HepG2 (cell line): Measurements from ENCODE around the gene CXCL3. TPM values are rescaled to one million over a fixed set of nuclear protein-coding genes. Genes with fewer than 3 reads are reported as not detected.

ENCODE experiments used
- ATAC-seq: fragments of 200-7000 bp; cut with Tn5 transposase; 3 replicates; pipeline ENCODE4 v1.9.1; 2020; ENCODE audit warnings: mild to moderate bottlenecking, moderate library complexity
- BruUV-seq: library from RNA; stranded (reverse); fragments of 400-500 nt; replicated peaks from 2 replicates; lab custom pipeline; 2021; lab: Mats Ljungman, UMichigan
- CTCF ChIA-PET: fragments of 300-600 bp; formaldehyde crosslinking; extraction: SDS; loops from one replicate; lab custom pipeline; 2021; ENCODE audit warnings: low total read pairs, inconsistent platforms, low intra/inter-chr PET ratio; lab: Yijun Ruan, JAX
- POLR2A ChIA-PET: fragments of 350-600 bp; sonication (Branson Sonifier 250); formaldehyde crosslinking; loops from one replicate; lab custom pipeline; 2020; ENCODE audit warnings: antibody characterized with exemption, inconsistent platforms; lab: Yijun Ruan, JAX
- DNase-seq: peaks from one replicate; pipeline ENCODE4 v3.0.0-alpha.2; 2015; ENCODE audit warnings: low spot score
- FAIRE-seq: peaks from 3 replicates; lab custom pipeline; 2011; peaks lifted over from hg19 to GRCh38; lab: Jason Lieb, UNC
- H2AFZ ChIP-seq: one replicate; pipeline ENCODE4 v1.6.1; 2011; ENCODE audit warnings: low read length, inconsistent platforms
- H3K27ac ChIP-seq: fragments of 300-600 bp; 3 replicates; pipeline ENCODE4 v1.8.0; 2011; ENCODE audit warnings: mixed run types, mild to moderate bottlenecking, mixed read lengths, low read length, inconsistent platforms; ENCODE audit not compliant: insufficient read depth; ENCODE audit errors: extremely low read length
- H3K27me3 ChIP-seq, 2 experiments: fragments of 200-600 bp in 1 of 2; 2 replicates in 1 of 2; 3 replicates in 1 of 2; pipeline versions ENCODE4 v1.6.0 to v1.8.0; 2011; ENCODE audit warnings: low read length in 2 of 2, mild to moderate bottlenecking in 2 of 2, moderate library complexity in 2 of 2, inconsistent platforms in 1 of 2; ENCODE audit not compliant: insufficient read depth in 2 of 2, control insufficient read depth in 1 of 2
- H3K36me3 ChIP-seq, 2 experiments: fragments of 200-600 bp in 1 of 2; replicated peaks in 1 of 2; 2 replicates in 1 of 2; 3 replicates in 1 of 2; pipeline versions ENCODE4 v1.5.1 to v1.8.0; 2011; ENCODE audit warnings: low read length in 2 of 2, inconsistent platforms in 1 of 2; ENCODE audit not compliant: insufficient read depth in 2 of 2, control insufficient read depth in 1 of 2
- H3K4me1 ChIP-seq: 2 replicates; pipeline ENCODE4 v1.5.1; 2012; ENCODE audit warnings: low read length, inconsistent platforms; ENCODE audit not compliant: insufficient read depth
- H3K4me2 ChIP-seq: 2 replicates; pipeline ENCODE4 v1.6.0; 2011; ENCODE audit warnings: low read depth, low read length, inconsistent platforms
- H3K4me3 ChIP-seq, 3 experiments: fragments of 200-600 bp in 1 of 3; sonication (generic), shearing (Covaris generic) in 1 of 3; replicated peaks in 1 of 3; 2 replicates each; pipeline ENCODE4 v1.5.1; 2011 to 2016; ENCODE audit warnings: low read length in 3 of 3, inconsistent platforms in 2 of 3, low read depth in 2 of 3, mild to moderate bottlenecking in 2 of 3, control low read depth in 1 of 3, mixed read lengths in 1 of 3; ENCODE audit not compliant: insufficient read depth in 1 of 3
- H3K79me2 ChIP-seq: one replicate; pipeline ENCODE4 v1.6.1; 2011; ENCODE audit warnings: low read length, inconsistent platforms; ENCODE audit not compliant: insufficient read depth
- H3K9ac ChIP-seq: 2 replicates; pipeline ENCODE4 v1.6.0; 2011; ENCODE audit warnings: mild to moderate bottlenecking, low read depth, low read length, inconsistent platforms; ENCODE audit not compliant: insufficient read depth
- H3K9me3 ChIP-seq: 2 replicates; pipeline ENCODE4 v1.5.1; 2012; ENCODE audit warnings: mild to moderate bottlenecking, low read length
- H4K20me1 ChIP-seq: 2 replicates; pipeline ENCODE4 v1.6.0; 2011; ENCODE audit warnings: inconsistent platforms, mild to moderate bottlenecking, low read length, moderate library complexity; ENCODE audit not compliant: insufficient read depth
- MED13 ChIP-seq: sonication (generic); formaldehyde crosslinking; IDR thresholded peaks from 2 replicates; pipeline ENCODE4 v1.5.0; 2020; ENCODE audit warnings: missing genetic modification reagents
- XBP1 ChIP-seq: sonication (generic); formaldehyde crosslinking; IDR thresholded peaks from 2 replicates; pipeline ENCODE4 v1.5.0; 2020; ENCODE audit warnings: missing genetic modification reagents
- ZFP37 ChIP-seq: sonication (generic); formaldehyde crosslinking; IDR thresholded peaks from 2 replicates; pipeline ENCODE4 v1.4.0; 2020; ENCODE audit warnings: missing genetic modification reagents, borderline replicate concordance
- ZNF333 ChIP-seq: sonication (generic); formaldehyde crosslinking; IDR thresholded peaks from 2 replicates; pipeline ENCODE4 v1.4.0; 2020; ENCODE audit warnings: mild to moderate bottlenecking, missing genetic modification reagents, borderline replicate concordance
- ZNF510 ChIP-seq: sonication (generic); formaldehyde crosslinking; IDR thresholded peaks from 2 replicates; pipeline ENCODE4 v1.4.0; 2020; ENCODE audit warnings: low read depth, mild to moderate bottlenecking, missing genetic modification reagents
- ZNF720 ChIP-seq: sonication (generic); formaldehyde crosslinking; IDR thresholded peaks from 2 replicates; pipeline ENCODE4 v1.4.0; 2020; ENCODE audit warnings: missing genetic modification reagents
- ZNF773 ChIP-seq: sonication (generic); formaldehyde crosslinking; IDR thresholded peaks from 2 replicates; pipeline ENCODE4 v1.4.0; 2020; ENCODE audit warnings: missing genetic modification reagents, borderline replicate concordance
- WGBS: methylation state at CpG from one replicate; pipeline ENCODE4 v1.1.6; 2017; ENCODE audit warnings: low lambda C conversion rate; 5-methylcytosine and 5-hydroxymethylcytosine counted together
- in situ Hi-C: cut with HindIII; loops from 2 replicates; pipeline ENCODE4 v1.10.0; 2017; ENCODE audit warnings: low pct_unique_long_range_greater_than_20kb; ENCODE audit not compliant: extremely low pct_ligation_motif_present
- intact Hi-C: fragments of 100-400 bp; cut with micrococcal nuclease; formaldehyde crosslinking; loops from one replicate; pipeline ENCODE4 v1.10.0; 2022; ENCODE audit not compliant: unreplicated experiment
- polyA plus RNA-seq, 8 experiments: library from polyadenylated mRNA; depleted of rRNA in 3 of 8; stranded (reverse) in 7 of 8; unstranded in 1 of 8; fragments of >200 nt; fragmentation: Illumina TruSeq in 4 of 8; extraction: Trizol in 4 of 8; gene quantifications; 2 replicates each; pipeline versions ENCODE4 v1.2.1 to v1.2.3, GENCODE V29; 2011 to 2016; ENCODE audit warnings: low read depth in 4 of 8, missing spikeins in 1 of 8, mixed read lengths in 1 of 8; ENCODE audit not compliant: insufficient read depth in 1 of 8
- total RNA-seq, 5 experiments: library from RNA; depleted of rRNA; stranded (reverse); fragments of >200 nt; fragmentation: Illumina TruSeq; extraction: Trizol; gene quantifications; 2 replicates each; pipeline ENCODE4 v1.2.3, GENCODE V29; 2016; ENCODE audit warnings: low read depth in 1 of 5
- TF ChIP-seq, protein P1 (sequence below): sonication (generic); formaldehyde crosslinking; IDR thresholded peaks from 2 replicates; pipeline ENCODE4 v1.4.0; 2020; ENCODE audit warnings: missing genetic modification reagents

CXCL3 gene
- total and polyA plus RNA-seq, 2 of the 13 experiments (the other 11 are each of a cell fraction or from before 2014, with no cell fraction given), result 0.13 TPM; not detected in 1

DNA sequence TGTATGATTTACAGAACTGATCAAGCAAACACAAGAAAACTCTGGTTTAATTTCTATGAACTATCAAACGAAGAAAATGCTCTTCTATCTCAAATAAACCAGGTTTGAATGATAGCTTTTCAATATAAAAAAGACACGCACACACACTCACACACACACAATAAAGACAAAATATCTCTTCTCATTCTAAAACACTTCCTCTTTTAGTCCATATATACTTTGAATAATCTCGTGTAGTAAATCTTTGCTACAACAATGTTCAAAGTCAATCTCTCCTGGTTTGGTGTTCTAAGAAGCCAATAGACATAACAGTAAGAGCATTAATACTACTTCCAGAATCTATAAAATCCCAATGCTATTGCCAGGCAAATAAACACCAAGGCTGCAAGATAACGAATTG, 47.2 kb upstream of the CXCL3 start:
- POLR2A ChIA-PET, result no interaction called here
- WGBS, result under 1% methylated on average over 4 of the region's 4 CpGs
- no peaks in the 10 kb centered on the region for H3K79me2 ChIP-seq
- TF ChIP-seq, protein P1, sequence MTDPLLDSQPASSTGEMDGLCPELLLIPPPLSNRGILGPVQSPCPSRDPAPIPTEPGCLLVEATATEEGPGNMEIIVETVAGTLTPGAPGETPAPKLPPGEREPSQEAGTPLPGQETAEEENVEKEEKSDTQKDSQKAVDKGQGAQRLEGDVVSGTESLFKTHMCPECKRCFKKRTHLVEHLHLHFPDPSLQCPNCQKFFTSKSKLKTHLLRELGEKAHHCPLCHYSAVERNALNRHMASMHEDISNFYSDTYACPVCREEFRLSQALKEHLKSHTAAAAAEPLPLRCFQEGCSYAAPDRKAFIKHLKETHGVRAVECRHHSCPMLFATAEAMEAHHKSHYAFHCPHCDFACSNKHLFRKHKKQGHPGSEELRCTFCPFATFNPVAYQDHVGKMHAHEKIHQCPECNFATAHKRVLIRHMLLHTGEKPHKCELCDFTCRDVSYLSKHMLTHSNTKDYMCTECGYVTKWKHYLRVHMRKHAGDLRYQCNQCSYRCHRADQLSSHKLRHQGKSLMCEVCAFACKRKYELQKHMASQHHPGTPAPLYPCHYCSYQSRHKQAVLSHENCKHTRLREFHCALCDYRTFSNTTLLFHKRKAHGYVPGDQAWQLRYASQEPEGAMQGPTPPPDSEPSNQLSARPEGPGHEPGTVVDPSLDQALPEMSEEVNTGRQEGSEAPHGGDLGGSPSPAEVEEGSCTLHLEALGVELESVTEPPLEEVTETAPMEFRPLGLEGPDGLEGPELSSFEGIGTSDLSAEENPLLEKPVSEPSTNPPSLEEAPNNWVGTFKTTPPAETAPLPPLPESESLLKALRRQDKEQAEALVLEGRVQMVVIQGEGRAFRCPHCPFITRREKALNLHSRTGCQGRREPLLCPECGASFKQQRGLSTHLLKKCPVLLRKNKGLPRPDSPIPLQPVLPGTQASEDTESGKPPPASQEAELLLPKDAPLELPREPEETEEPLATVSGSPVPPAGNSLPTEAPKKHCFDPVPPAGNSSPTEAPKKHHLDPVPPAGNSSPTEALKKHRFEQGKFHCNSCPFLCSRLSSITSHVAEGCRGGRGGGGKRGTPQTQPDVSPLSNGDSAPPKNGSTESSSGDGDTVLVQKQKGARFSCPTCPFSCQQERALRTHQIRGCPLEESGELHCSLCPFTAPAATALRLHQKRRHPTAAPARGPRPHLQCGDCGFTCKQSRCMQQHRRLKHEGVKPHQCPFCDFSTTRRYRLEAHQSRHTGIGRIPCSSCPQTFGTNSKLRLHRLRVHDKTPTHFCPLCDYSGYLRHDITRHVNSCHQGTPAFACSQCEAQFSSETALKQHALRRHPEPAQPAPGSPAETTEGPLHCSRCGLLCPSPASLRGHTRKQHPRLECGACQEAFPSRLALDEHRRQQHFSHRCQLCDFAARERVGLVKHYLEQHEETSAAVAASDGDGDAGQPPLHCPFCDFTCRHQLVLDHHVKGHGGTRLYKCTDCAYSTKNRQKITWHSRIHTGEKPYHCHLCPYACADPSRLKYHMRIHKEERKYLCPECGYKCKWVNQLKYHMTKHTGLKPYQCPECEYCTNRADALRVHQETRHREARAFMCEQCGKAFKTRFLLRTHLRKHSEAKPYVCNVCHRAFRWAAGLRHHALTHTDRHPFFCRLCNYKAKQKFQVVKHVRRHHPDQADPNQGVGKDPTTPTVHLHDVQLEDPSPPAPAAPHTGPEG (CRISPR knock-in tag), result no peak
- no peak for TF ChIP-seq ZNF773 (CRISPR knock-in tag)
- TF ChIP-seq ZNF720 (CRISPR knock-in tag), result no peak
- no peak for TF ChIP-seq ZNF510 (CRISPR knock-in tag)
- no peak for TF ChIP-seq MED13
- TF ChIP-seq ZNF333 (CRISPR knock-in tag), result no peak
- no peak for TF ChIP-seq ZFP37 (CRISPR knock-in tag)
- TF ChIP-seq XBP1, result no peak
- TF ChIP-seq, all 625 proteins: peak for 0
- no TSS peak for BruUV-seq
- H2AFZ ChIP-seq, result no peak overlapping the region
- H3K9me3 ChIP-seq, result no peaks in the 10 kb centered on the region
- no peaks in the 10 kb centered on the region for H3K36me3 ChIP-seq
- H3K27me3 ChIP-seq, result peaks cover 0 to 6% of the 10 kb centered on the region in 2 experiments; a peak in 2 of 5 replicates
- no peak overlapping the region for H3K9ac ChIP-seq
- H3K4me2 ChIP-seq, result no peak overlapping the region
- in situ Hi-C loops (no loop called here), intact Hi-C loops (no loop called here)
- CTCF ChIA-PET, result no interaction called here
- no peak overlapping the region for H3K27ac ChIP-seq
- H3K4me3 ChIP-seq, result no peak overlapping the region
- ATAC-seq (no peak), DNase-seq (no peak), FAIRE-seq (no peak)
- no peaks in the 10 kb centered on the region for H3K4me1 ChIP-seq
- H4K20me1 ChIP-seq, result no peaks in the 10 kb centered on the region
